ENCODE data around the gene HOXC11.

The HOXC11 gene

DNA sequence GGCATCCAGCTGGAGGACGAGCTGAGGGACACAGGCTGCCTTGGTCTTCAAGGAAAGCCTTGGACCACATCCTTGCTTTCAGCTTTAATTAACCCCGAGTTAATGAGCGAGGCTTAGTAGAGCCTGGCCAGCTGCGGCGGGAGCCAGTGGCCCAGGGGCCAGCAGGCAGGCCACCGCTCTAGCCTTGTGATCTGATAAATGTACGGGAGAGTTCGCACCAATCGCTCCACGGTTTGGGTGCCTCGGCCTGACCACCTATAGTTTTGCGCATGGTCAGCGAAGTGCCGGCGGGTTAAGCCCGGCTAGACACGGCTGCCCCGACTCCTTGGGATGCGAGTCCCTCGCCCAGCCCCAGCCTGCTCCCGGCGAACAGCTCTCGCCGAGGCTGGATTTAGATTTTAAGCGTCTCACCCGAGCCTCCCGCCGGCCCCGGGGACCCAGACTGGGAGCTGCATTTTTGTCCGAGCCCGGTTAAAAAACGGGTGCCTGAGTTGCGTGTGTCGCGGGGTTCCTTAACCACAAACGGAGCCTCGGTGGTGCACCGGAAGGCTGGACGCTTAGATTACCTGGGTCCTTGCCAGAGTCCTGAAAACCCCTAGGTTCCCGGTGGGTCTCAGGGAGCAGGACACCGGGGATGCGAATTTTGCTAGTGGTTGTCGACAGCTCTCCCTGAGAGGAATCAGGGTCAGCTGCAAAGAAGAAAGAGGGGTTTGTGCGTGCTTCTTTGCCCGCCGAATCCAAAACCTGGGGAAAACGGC lies 21.2 kb upstream of the HOXC11 start:
- Histone ChIP-seq H3K9me3 (ENCODE audit: control insufficient read depth, low read length) (no peaks in the 10 kb centered on the region), H3K4me3 (ENCODE audit: insufficient read depth, low read depth, low read length) (no peak overlapping the region), H3K27me3 (ENCODE audit: control insufficient read depth, insufficient read depth, low read length, poor library complexity, severe bottlenecking) (peaks cover 100% of the 10 kb centered on the region), H3K27ac (ENCODE audit: insufficient read depth, low read depth, low read length, poor library complexity, severe bottlenecking) (no peak overlapping the region), H3K36me3 (ENCODE audit: control insufficient read depth, insufficient read depth, low read length) (no peaks in the 10 kb centered on the region), H3K4me1 (ENCODE audit: control insufficient read depth, insufficient read depth, low read length) (no peaks in the 10 kb centered on the region)
- WGBS, 2 experiments = 8% methylated on average over 47 of the region's 47 CpGs

GRCh38 chr12:53952335-53952694 lies 20.6 kb upstream of the HOXC11 start:
- Histone ChIP-seq H3K27ac (ENCODE audit: insufficient read depth, low read depth, low read length, poor library complexity, severe bottlenecking) (no peak overlapping the region), H3K4me1 (ENCODE audit: control insufficient read depth, insufficient read depth, low read length) (no peaks in the 10 kb centered on the region), H3K36me3 (ENCODE audit: control insufficient read depth, insufficient read depth, low read length) (no peaks in the 10 kb centered on the region), H3K4me3 (ENCODE audit: insufficient read depth, low read depth, low read length) (no peak overlapping the region), H3K9me3 (ENCODE audit: control insufficient read depth, low read length) (no peaks in the 10 kb centered on the region), H3K27me3 (ENCODE audit: control insufficient read depth, insufficient read depth, low read length, poor library complexity, severe bottlenecking) (peaks cover 100% of the 10 kb centered on the region)
- 4 to 5% methylated on average over 13 of the region's 13 CpGs for WGBS, 2 experiments

GRCh38 chr12:53952871-53953734 lies 19.8 kb upstream of the HOXC11 start:
- Histone ChIP-seq H3K4me3 (ENCODE audit: insufficient read depth, low read depth, low read length) (no peak overlapping the region), H3K27me3 (ENCODE audit: control insufficient read depth, insufficient read depth, low read length, poor library complexity, severe bottlenecking) (peaks cover 100% of the 10 kb centered on the region), H3K36me3 (ENCODE audit: control insufficient read depth, insufficient read depth, low read length) (no peaks in the 10 kb centered on the region), H3K4me1 (ENCODE audit: control insufficient read depth, insufficient read depth, low read length) (no peaks in the 10 kb centered on the region), H3K27ac (ENCODE audit: insufficient read depth, low read depth, low read length, poor library complexity, severe bottlenecking) (no peak overlapping the region), H3K9me3 (ENCODE audit: control insufficient read depth, low read length) (no peaks in the 10 kb centered on the region)
- WGBS, 2 experiments = 5 to 6% methylated on average over 38 of the region's 38 CpGs

- H3K27me3 ChIP-seq (ENCODE audit: control insufficient read depth, insufficient read depth, low read length, poor library complexity, severe bottlenecking) = peaks cover 100% of the 10 kb centered on the region
- no peaks in the 10 kb centered on the region for H3K9me3 ChIP-seq (ENCODE audit: control insufficient read depth, low read length)
- H3K27ac ChIP-seq (ENCODE audit: insufficient read depth, low read depth, low read length, poor library complexity, severe bottlenecking) = no peak overlapping the region
- H3K36me3 ChIP-seq (ENCODE audit: control insufficient read depth, insufficient read depth, low read length) = no peaks in the 10 kb centered on the region
- no peak overlapping the region for H3K4me3 ChIP-seq (ENCODE audit: insufficient read depth, low read depth, low read length)
- no peaks in the 10 kb centered on the region for H3K4me1 ChIP-seq (ENCODE audit: control insufficient read depth, insufficient read depth, low read length)
- WGBS, 2 experiments = 26 to 28% methylated on average over 16 of the region's 19 CpGs
These were observed 18.9 kb upstream of the HOXC11 start for GRCh38 chr12:53953831-53954693.

DNA sequence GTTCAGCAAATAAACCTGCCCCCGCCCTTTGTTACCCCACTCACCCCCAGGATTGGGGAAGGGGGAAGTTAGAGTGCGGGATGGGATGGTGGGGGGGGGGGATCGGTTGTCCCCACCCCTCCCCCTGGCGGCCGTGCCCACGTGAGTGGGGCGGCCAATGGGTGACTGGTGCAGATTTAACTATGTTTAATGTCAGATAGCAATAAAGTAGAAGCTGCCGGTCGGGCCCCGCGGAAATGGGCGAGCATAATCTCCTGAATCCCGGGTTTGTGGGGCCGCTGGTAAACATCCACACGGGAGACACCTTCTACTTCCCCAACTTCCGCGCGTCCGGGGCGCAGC lies 18.3 kb upstream of the HOXC11 start, which contains the start of gene HOXC12:
Gene HOXC12 (plus strand): TSS at position 210 of the 342 bp plus-strand sequence. CDS start 27 bp downstream, at position 237.
- Histone ChIP-seq H3K27me3 (ENCODE audit: control insufficient read depth, insufficient read depth, low read length, poor library complexity, severe bottlenecking) (peaks cover 100% of the 10 kb centered on the region), H3K36me3 (ENCODE audit: control insufficient read depth, insufficient read depth, low read length) (no peaks in the 10 kb centered on the region), H3K4me3 (ENCODE audit: insufficient read depth, low read depth, low read length) (no peak within 1 kb of the TSS), H3K4me1 (ENCODE audit: control insufficient read depth, insufficient read depth, low read length) (no peaks in the 10 kb centered on the region), H3K9me3 (ENCODE audit: control insufficient read depth, low read length) (no peaks in the 10 kb centered on the region), H3K27ac (ENCODE audit: insufficient read depth, low read depth, low read length, poor library complexity, severe bottlenecking) (no peak within 1 kb of the TSS)
- whole genome bisulfite sequencing, 2 experiments = 11 to 12% methylated on average over 19 of the region's 20 CpGs

DNA sequence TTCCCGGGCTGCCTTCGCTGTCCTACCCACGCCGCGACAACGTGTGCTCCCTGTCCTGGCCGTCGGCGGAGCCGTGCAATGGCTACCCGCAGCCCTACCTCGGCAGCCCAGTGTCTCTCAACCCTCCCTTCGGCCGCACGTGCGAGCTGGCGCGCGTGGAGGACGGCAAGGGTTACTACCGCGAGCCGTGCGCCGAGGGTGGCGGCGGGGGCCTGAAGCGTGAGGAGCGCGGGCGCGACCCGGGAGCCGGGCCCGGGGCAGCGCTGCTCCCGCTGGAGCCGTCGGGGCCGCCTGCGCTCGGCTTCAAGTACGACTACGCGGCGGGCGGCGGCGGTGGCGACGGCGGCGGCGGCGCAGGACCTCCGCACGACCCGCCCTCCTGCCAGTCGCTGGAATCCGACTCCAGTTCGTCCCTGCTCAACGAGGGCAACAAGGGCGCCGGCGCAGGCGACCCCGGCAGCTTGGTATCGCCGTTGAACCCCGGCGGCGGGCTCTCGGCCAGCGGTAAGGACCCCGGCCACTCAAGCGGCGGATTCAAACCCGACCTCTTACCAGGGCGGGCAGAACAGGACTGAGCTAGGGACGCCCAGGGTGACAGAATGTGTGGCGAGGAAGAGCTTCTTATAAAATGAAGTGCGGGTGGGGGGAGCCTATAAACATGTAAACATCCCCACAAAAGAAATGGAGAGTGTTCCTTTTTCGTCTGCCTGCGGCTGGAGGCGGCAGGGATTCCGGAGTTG lies 17.7 kb upstream of the HOXC11 start:
- WGBS, 2 experiments = 4 to 5% methylated on average over 85 to 86 of the region's 86 CpGs
- Histone ChIP-seq H3K4me3 (ENCODE audit: insufficient read depth, low read depth, low read length) (no peak overlapping the region), H3K27me3 (ENCODE audit: control insufficient read depth, insufficient read depth, low read length, poor library complexity, severe bottlenecking) (peaks cover 100% of the 10 kb centered on the region), H3K9me3 (ENCODE audit: control insufficient read depth, low read length) (no peaks in the 10 kb centered on the region), H3K27ac (ENCODE audit: insufficient read depth, low read depth, low read length, poor library complexity, severe bottlenecking) (no peak overlapping the region), H3K4me1 (ENCODE audit: control insufficient read depth, insufficient read depth, low read length) (no peaks in the 10 kb centered on the region), H3K36me3 (ENCODE audit: control insufficient read depth, insufficient read depth, low read length) (no peaks in the 10 kb centered on the region)

DNA sequence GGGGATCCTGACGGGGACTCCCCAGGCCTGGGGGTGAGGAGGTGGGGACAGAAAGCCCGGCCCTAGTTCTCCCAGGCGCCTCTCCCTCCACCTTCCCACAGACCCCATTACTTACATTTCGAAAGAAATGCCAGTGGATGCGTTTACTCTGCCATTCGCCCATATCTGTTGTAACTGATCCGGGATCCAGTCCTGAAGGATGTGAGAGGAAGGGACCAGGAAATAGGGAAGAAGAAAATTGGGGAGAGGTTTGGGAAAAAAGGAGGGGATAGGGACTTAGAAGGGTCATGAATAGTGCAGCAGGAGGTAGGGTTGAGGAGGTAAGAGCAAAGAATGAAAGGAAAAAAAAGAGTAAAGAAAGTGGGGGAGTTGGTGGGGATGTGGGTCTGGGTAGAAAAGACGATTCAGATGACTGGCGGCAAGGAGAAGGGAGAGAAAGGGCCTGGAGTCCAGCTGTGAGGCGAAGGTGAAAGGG lies 17.1 kb upstream of the HOXC11 start:
- Histone ChIP-seq H3K36me3 (ENCODE audit: control insufficient read depth, insufficient read depth, low read length) (no peaks in the 10 kb centered on the region), H3K27me3 (ENCODE audit: control insufficient read depth, insufficient read depth, low read length, poor library complexity, severe bottlenecking) (peaks cover 100% of the 10 kb centered on the region), H3K4me3 (ENCODE audit: insufficient read depth, low read depth, low read length) (no peak overlapping the region), H3K9me3 (ENCODE audit: control insufficient read depth, low read length) (no peaks in the 10 kb centered on the region), H3K27ac (ENCODE audit: insufficient read depth, low read depth, low read length, poor library complexity, severe bottlenecking) (no peak overlapping the region), H3K4me1 (ENCODE audit: control insufficient read depth, insufficient read depth, low read length) (no peaks in the 10 kb centered on the region)
- WGBS, 2 experiments = 12% methylated on average over 10 of the region's 10 CpGs

- Histone ChIP-seq H3K27ac (ENCODE audit: insufficient read depth, low read depth, low read length, poor library complexity, severe bottlenecking) (no peak overlapping the region), H3K27me3 (ENCODE audit: control insufficient read depth, insufficient read depth, low read length, poor library complexity, severe bottlenecking) (peaks cover 100% of the 10 kb centered on the region), H3K36me3 (ENCODE audit: control insufficient read depth, insufficient read depth, low read length) (no peaks in the 10 kb centered on the region), H3K4me1 (ENCODE audit: control insufficient read depth, insufficient read depth, low read length) (no peaks in the 10 kb centered on the region), H3K4me3 (ENCODE audit: insufficient read depth, low read depth, low read length) (no peak overlapping the region), H3K9me3 (ENCODE audit: control insufficient read depth, low read length) (no peaks in the 10 kb centered on the region)
- WGBS, 2 experiments = 17 to 18% methylated on average over 25 of the region's 25 CpGs
These were observed 16.6 kb upstream of the HOXC11 start for GRCh38 chr12:53956251-53956887.

DNA sequence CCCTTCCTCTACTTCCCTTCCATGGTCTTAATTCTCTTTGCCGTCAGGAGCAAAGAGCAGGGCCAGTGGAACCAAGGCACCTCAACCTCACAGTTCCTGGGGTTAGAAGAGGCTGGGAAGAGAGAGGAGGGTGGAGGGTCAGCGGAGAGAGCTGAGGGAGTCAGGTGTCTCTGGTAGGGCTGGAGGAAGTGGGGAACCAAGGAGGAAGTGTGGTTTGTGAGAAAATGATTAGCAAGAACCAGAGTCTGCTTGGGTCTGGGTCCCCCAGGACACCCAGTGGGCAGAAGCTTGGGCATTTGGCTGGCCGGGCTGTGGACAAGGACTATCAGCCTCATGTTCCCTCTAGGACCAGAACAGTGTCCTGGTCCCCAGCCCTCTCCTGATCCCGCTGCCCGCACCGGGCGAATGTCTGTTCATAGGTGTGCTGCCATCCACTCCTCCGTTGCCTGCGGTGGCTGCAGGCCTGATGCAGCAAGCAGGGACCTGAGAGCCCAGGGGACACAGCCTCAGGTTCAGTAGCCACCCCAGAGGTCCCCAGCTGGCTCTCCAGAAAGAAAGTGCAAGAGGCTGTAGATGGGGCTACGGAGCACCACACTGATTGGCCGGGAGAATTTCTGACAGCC lies 15.9 kb upstream of the HOXC11 start:
- peaks cover 100% of the 10 kb centered on the region for H3K27me3 ChIP-seq (ENCODE audit: control insufficient read depth, insufficient read depth, low read length, poor library complexity, severe bottlenecking)
- no peaks in the 10 kb centered on the region for H3K4me1 ChIP-seq (ENCODE audit: control insufficient read depth, insufficient read depth, low read length)
- WGBS, 2 experiments = 27% methylated on average over 11 of the region's 11 CpGs
- H3K27ac ChIP-seq (ENCODE audit: insufficient read depth, low read depth, low read length, poor library complexity, severe bottlenecking) = no peak overlapping the region
- no peak overlapping the region for H3K4me3 ChIP-seq (ENCODE audit: insufficient read depth, low read depth, low read length)
- H3K9me3 ChIP-seq (ENCODE audit: control insufficient read depth, low read length) = no peaks in the 10 kb centered on the region
- H3K36me3 ChIP-seq (ENCODE audit: control insufficient read depth, insufficient read depth, low read length) = no peaks in the 10 kb centered on the region

All from ectodermal cell (in vitro differentiated cells).